NB4 (cell line): ENCODE results near the gene FITM1.

Experiments used
- DNase-seq: peaks from one replicate; pipeline ENCODE4 v3.0.0; 2010; ENCODE audit warnings: low read depth
- H3K4me3 ChIP-seq: one replicate; pipeline ENCODE4 v1.5.1; 2011; ENCODE audit warnings: mild to moderate bottlenecking, low read depth, low read length, moderate library complexity
- MAX ChIP-seq: IDR thresholded peaks from 2 replicates; pipeline ENCODE4 v1.6.1; 2011; ENCODE audit warnings: low read depth, low read length
- MYC ChIP-seq: IDR thresholded peaks from 2 replicates; pipeline ENCODE4 v1.6.1; 2011; ENCODE audit warnings: low read depth, low read length
- POLR2A ChIP-seq: IDR thresholded peaks from 2 replicates; pipeline ENCODE4 v1.6.1; 2011; ENCODE audit warnings: mild to moderate bottlenecking; ENCODE audit not compliant: insufficient read length; ENCODE audit errors: extremely low read depth
- TF ChIP-seq, protein P1 (sequence below): IDR thresholded peaks from one replicate; pipeline ENCODE4 v1.5.1; 2012; ENCODE audit warnings: low read depth, low read length

FITM1 gene

GRCh38 chr14:24176599-24176998 lies 46.1 kb downstream of the FITM1 start:
- no peak for DNase-seq
- no peak overlapping the region for H3K4me3 ChIP-seq
- TF ChIP-seq MYC: no peak
- no peak for TF ChIP-seq POLR2A
- TF ChIP-seq, protein P1, sequence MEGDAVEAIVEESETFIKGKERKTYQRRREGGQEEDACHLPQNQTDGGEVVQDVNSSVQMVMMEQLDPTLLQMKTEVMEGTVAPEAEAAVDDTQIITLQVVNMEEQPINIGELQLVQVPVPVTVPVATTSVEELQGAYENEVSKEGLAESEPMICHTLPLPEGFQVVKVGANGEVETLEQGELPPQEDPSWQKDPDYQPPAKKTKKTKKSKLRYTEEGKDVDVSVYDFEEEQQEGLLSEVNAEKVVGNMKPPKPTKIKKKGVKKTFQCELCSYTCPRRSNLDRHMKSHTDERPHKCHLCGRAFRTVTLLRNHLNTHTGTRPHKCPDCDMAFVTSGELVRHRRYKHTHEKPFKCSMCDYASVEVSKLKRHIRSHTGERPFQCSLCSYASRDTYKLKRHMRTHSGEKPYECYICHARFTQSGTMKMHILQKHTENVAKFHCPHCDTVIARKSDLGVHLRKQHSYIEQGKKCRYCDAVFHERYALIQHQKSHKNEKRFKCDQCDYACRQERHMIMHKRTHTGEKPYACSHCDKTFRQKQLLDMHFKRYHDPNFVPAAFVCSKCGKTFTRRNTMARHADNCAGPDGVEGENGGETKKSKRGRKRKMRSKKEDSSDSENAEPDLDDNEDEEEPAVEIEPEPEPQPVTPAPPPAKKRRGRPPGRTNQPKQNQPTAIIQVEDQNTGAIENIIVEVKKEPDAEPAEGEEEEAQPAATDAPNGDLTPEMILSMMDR: no peak
- TF ChIP-seq MAX: no peak

DNA sequence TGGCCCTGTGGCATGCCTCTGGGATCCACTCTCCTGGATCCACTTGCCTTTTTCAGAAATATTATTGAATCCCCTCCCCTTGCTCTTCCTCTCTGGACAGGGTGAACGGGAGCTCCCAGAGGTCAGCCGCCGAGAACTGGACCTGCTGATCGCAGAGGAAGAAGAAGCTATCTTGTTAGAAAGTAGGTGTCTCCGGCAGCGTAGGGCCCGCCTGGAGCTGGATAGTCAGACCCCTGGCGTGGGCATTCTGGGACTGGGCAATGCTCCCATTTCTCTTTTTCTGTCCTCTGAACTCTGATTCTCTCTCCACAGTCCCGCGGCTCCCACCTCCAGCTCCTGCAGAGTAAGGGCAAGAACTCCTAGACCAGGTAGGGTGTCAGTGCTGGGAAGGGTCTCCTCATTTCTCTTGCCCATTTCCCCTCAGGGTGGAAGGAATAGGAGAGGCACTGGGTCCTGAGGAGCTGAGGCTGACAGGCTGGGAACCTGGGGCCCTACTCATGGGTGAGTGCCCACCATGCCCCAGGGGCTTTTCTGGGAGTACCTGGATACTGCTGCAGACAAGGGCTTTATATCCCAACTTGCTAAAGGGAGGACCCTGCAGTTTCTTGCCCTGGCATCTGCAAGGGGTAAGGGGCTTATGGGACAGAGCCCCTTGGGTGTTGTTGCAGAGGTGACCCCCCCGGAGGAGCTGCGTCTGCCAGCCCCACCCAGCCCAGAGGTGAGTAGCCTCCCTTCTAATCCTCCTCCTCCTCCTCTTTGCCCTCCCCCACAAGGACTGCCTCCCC lies 46.8 kb downstream of the FITM1 start:
- H3K4me3 ChIP-seq: no peak overlapping the region
- no peak for DNase-seq
- TF ChIP-seq, protein P1: no peak
- no peak for TF ChIP-seq MYC
- no peak for TF ChIP-seq MAX
- TF ChIP-seq POLR2A: no peak

GRCh38 chr14:24177891-24178290 lies 47.4 kb downstream of the FITM1 start:
- DNase-seq: no peak
- no peak overlapping the region for H3K4me3 ChIP-seq
- TF ChIP-seq MAX (no peak), POLR2A (no peak), MYC (no peak)
- TF ChIP-seq, protein P1: no peak

DNA sequence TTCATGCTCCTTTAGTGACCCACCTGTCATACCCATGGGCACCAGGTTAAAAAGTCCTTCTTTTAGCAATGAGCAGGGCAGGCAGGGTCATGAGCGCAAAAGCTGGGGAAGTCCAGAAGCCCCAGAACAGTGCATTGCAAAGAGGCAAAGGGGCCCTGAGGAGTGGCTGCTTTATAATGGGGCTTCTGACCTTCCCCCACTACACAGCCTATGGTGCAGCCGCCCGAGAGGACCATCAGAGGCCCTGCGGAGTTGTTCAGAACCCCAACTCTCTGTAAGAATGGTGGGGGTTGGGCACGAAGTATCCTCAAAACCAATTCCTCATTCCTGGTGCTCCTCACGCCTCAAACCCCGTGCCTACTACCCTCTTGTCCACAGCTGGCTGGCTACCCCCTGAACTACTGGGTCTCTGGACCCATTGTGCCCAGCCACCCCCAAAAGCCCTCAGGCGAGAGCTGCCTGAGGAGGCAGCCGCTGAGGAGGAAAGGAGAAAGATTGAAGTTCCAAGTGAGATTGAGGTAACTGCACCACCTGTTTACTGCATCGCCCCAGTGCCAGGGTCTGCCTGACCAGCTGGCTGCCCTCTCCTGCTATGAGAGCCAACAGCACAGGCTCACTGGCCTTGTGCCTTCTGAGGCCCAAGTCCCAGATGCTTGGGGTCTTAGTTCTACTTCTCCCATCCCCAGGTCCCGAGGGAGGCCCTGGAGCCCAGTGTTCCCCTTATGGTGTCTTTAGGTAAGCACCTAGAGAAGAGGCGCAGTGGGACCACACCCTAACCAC lies 48.1 kb downstream of the FITM1 start:
- TF ChIP-seq, protein P1: no peak
- TF ChIP-seq POLR2A (no peak), MAX (no peak), MYC (no peak)
- no peak for DNase-seq
- H3K4me3 ChIP-seq: no peak overlapping the region

DNA sequence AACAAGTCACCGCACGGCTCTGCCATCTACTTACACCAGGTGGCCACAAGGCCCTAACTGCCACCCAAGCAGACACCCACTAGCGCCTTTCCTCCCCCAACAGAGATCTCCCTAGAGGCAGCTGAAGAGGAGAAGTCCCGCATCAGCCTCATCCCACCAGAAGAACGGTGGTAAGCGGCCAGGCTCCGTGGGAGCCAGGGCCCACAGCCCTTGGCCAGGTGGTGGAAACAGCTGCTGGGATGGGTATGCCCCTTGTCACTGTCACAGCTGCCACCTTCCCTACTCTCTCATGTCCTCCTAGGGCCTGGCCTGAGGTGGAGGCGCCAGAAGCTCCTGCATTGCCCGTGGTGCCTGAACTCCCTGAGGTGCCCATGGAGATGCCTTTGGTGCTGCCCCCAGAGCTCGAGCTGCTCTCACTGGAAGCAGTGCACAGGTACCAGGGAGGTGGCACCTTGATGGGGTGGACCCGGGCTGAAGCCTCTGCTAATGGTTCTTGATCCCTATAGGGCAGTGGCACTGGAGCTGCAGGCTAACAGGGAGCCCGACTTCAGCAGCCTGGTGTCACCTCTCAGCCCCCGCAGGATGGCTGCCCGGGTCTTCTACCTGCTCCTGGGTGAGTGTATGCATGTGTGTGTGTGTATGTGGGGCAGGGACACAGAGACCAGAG lies 49.0 kb downstream of the FITM1 start:
- DNase-seq: peak; percentile 33
- TF ChIP-seq MAX (no peak), MYC (no peak)
- TF ChIP-seq, protein P1: no peak
- no peak overlapping the region for H3K4me3 ChIP-seq
